T47D (cell line): ENCODE measurements around the gene RAB8A.

Experiments used
- DNase-seq, 2 experiments: peaks; one replicate each; pipeline versions ENCODE4 v3.0.0 to v3.0.0-alpha.2; 2011 to 2012; ENCODE audit warnings: low read depth in 1 of 2, low spot score in 1 of 2
- JUND ChIP-seq: IDR thresholded peaks from 2 replicates; pipeline ENCODE4 v1.6.1; 2012; ENCODE audit warnings: low read depth
- in situ Hi-C: cut with HindIII; loops from 2 replicates; pipeline ENCODE4 v1.10.0; 2016; ENCODE audit warnings: low sequenced_read_pairs, low pct_unique_long_range_greater_than_20kb

Gene RAB8A

GRCh38 chr19:16124953-16125352, 13.3 kb downstream of the RAB8A start:
- no peak for DNase-seq
- no peak for TF ChIP-seq JUND
- in situ Hi-C loops: no loop called here

- in situ Hi-C loops: no loop called here
- no peak for TF ChIP-seq JUND
- no peak for DNase-seq
Measured at GRCh38 chr19:16125737-16126495, 14.2 kb downstream of the RAB8A start.

DNA sequence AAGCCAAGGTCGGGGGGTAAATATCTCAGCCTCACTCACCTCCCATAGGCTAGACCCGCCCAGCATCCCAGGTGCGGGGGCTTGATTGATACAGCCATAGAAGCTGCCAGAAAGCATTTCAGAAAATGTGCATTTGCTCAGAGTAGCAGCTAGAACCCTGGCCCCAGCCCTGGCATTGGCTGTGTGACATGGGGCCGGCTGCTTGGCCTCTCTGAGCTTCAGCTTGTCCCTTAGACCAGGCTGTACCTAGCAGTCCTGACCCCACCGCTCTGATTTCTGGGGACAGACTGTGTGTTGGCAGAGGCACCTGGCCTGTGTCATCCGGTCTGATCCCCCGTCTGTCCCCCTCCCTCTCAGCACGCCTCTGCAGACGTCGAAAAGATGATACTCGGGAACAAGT, 15.4 kb downstream of the RAB8A start:
- in situ Hi-C loops: no loop called here
- no peak for DNase-seq
- TF ChIP-seq JUND: no peak

- in situ Hi-C loops: no loop called here
- TF ChIP-seq JUND: no peak
- DNase-seq: no peak
Measured at GRCh38 chr19:16127776-16128371, 16.2 kb downstream of the RAB8A start.

DNA sequence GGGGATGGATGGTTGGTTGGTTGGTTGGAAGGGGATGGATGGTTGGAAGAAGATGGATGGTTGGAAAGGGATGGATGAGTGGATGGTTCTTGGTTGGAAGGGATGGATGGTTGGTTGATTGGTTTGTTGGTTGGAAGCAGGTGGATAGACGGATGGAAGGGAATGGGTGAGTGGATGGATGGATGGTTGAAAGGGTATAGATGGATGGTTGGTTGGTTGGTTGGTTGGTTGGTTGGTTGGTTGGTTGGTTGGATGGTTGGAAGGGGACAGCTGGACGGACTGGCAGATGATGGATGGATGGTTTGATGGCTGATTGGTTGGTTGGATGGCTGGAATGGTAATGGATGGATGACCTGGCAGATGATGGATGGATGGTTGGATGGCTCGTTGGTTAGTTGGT, 20.0 kb downstream of the RAB8A start:
- in situ Hi-C loops: no loop called here
- no peak for TF ChIP-seq JUND
- DNase-seq: no peak

- in situ Hi-C loops: no loop called here
- TF ChIP-seq JUND: no peak
- no peak for DNase-seq
Measured at GRCh38 chr19:16133818-16134217, 22.1 kb downstream of the RAB8A start.

GRCh38 chr19:16134510-16134909, 22.8 kb downstream of the RAB8A start:
- in situ Hi-C loops: no loop called here

DNA sequence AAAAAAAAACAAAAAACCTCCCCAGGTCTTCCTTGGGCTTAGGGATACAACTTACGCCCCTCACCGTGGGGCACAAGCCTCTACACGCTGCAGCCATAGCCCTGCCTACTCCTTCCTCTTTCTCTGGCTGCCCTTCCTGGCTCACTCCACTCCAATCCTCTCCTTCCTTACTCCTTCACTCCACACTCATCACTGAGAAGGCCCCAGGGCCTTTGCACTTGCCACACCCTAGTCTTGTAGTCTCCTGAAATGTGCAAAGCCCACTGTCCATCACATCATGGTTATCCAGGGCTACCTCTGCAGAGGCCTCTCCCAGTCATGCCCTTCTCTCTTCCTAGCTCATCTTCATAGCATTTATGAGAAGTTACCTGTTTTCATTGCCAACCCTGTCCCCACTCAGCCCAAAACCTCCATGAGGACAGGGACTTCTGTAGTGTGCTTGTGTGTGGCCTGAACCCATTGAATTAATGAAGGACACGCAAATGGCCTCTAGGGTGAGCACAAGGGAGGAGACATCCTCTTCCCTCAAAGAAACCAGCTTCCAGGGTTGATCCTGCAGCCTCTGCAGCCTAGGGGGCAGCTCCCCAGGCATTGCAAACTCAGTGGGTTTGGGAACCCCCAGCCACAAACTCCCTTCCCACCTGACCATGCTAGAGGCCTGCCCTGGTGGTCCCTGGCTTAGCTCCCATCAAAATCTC, 23.9 kb downstream of the RAB8A start:
- no peak for TF ChIP-seq JUND
- in situ Hi-C loops: no loop called here
- DNase-seq: no peak

More at GRCh38 chr19:16134510-16134909, 22.8 kb downstream of the RAB8A start:
- TF ChIP-seq JUND: no peak
- DNase-seq: no peak

DNA sequence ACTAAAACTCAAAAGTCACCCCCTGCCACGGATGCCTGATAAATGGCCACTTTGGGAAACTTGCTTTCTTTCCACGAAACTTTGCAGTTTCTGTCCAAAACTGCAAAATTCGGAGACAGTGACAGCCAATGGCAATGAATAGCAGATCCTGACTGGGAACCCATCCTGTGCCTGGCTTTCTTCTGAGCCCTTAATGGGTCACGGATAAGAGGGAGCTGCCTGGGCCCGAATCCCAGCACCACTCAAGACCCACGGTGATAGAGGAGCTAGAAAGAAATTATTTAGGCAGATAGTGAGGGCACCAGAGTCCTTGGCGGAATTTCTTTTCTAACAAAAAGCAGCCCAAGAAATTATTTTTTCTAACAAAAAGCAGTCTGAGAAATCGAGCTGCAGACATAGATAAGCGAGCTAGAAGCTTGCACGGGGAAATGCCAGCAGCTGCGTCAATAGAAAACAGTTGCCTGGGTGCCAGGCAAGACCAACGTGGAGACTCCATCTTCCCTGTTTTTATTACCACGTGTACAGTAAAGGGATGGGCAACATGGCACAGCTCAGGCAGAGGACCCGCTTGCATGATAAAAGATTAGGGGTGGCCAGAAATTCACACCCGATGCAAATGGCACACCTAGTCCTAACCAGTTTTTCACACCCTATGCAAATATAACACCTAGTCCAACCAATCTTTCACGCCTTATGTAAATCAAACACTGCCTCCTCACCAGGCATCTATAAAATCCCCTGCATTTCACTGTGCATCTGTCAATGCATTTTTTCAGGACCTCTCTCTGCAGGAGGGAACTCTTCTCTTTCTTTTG, 24.7 kb downstream of the RAB8A start:
- DNase-seq: peak in 1 of 2 experiments; percentile 10
- in situ Hi-C loops: no loop called here

GRCh38 chr19:16139752-16140151, 28.1 kb downstream of the RAB8A start:
- no peak for TF ChIP-seq JUND
- no peak for DNase-seq
- in situ Hi-C loops: no loop called here

More for the DNA sequence above, 24.7 kb downstream of the RAB8A start:
- TF ChIP-seq JUND: no peak

DNA sequence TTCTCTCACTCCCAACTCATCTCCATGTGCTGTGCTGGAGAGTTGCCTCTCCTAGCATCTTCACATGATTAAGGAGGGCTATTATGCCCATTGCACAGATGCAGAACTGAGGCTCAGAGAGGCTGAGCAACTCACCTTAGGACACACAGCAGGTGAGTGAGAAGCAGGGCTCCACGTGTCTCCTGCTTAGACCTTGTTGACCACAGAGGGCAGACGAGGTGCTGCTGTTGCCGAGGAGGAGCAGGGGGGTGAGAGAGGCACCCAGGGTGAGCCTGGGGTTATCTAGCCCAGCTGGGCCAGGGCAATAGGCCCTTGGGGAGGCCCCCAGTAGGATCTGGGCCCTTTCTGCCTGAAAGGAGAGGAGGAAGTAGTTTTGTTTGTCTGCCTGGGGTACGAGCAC, 29.4 kb downstream of the RAB8A start:
- no peak for DNase-seq
- no peak for TF ChIP-seq JUND
- in situ Hi-C loops: no loop called here

GRCh38 chr19:16142032-16142580, 30.4 kb downstream of the RAB8A start:
- in situ Hi-C loops: no loop called here
- no peak for DNase-seq
- TF ChIP-seq JUND: no peak
